ENCODE data around the gene JAK1. TPM values are rescaled to one million over a fixed set of nuclear protein-coding genes. Genes with fewer than 3 reads are reported as not detected.

The JAK1 gene
- total and polyA plus RNA-seq, 2 experiments from 2014 or later, result 24.9 to 41.3 TPM

GRCh38 chr1:64844609-64845008 is 121.7 kb downstream of the JAK1 start:
- no peaks in the 10 kb centered on the region for H3K9me3 ChIP-seq (ENCODE audit: low read depth)
- no peaks in the 10 kb centered on the region for H3K4me1 ChIP-seq (ENCODE audit: low read depth)
- no peak for TF ChIP-seq CTCF (IDR thresholded peaks at IDR 0.05; ENCODE audit: low read depth, low read length)
- H3K4me3 ChIP-seq, result no peak overlapping the region
- H3K27me3 ChIP-seq, result no peaks in the 10 kb centered on the region
- DNase-seq (ENCODE audit: low read depth in 1 of 2, low spot score in 1 of 2), result no peak
- H3K27ac ChIP-seq, result no peak overlapping the region
- H3K36me3 ChIP-seq, result peaks cover 3% of the 10 kb centered on the region

GRCh38 chr1:64844175-64844574 is 122.2 kb downstream of the JAK1 start:
- H3K36me3 ChIP-seq, result peaks cover 3% of the 10 kb centered on the region
- H3K27ac ChIP-seq, result no peak overlapping the region
- no peak for DNase-seq (ENCODE audit: low read depth in 1 of 2, low spot score in 1 of 2)
- no peaks in the 10 kb centered on the region for H3K4me1 ChIP-seq (ENCODE audit: low read depth)
- no peak for TF ChIP-seq CTCF (IDR thresholded peaks at IDR 0.05; ENCODE audit: low read depth, low read length)
- H3K9me3 ChIP-seq (ENCODE audit: low read depth), result no peaks in the 10 kb centered on the region
- no peaks in the 10 kb centered on the region for H3K27me3 ChIP-seq
- H3K4me3 ChIP-seq, result no peak overlapping the region

- H3K4me1 ChIP-seq (ENCODE audit: low read depth), result no peaks in the 10 kb centered on the region
- H3K36me3 ChIP-seq, result peaks cover 3% of the 10 kb centered on the region
- H3K27ac ChIP-seq, result no peak overlapping the region
- DNase-seq (ENCODE audit: low read depth in 1 of 2, low spot score in 1 of 2), result no peak
- no peak overlapping the region for H3K4me3 ChIP-seq
- no peaks in the 10 kb centered on the region for H3K27me3 ChIP-seq
- no peaks in the 10 kb centered on the region for H3K9me3 ChIP-seq (ENCODE audit: low read depth)
- no peak for TF ChIP-seq CTCF (IDR thresholded peaks at IDR 0.05; ENCODE audit: low read depth, low read length)
These were observed 122.7 kb downstream of the JAK1 start for GRCh38 chr1:64843675-64844074.

GRCh38 chr1:64842224-64842623 is 124.1 kb downstream of the JAK1 start:
- H3K36me3 ChIP-seq, result peaks cover 12% of the 10 kb centered on the region

GRCh38 chr1:64841330-64842065 is 124.9 kb downstream of the JAK1 start:
- Histone ChIP-seq H3K4me3 (no peak overlapping the region), H3K4me1 (ENCODE audit: low read depth) (no peaks in the 10 kb centered on the region), H3K36me3 (peaks cover 15% of the 10 kb centered on the region), H3K9me3 (ENCODE audit: low read depth) (no peaks in the 10 kb centered on the region), H3K27ac (no peak overlapping the region), H3K27me3 (no peaks in the 10 kb centered on the region)
- peak in 1 of 2 donors; percentile 29 for DNase-seq (ENCODE audit: low read depth in 1 of 2, low spot score in 1 of 2)
- no peak for TF ChIP-seq CTCF (IDR thresholded peaks at IDR 0.05; ENCODE audit: low read depth, low read length)

More at GRCh38 chr1:64842224-64842623, 124.1 kb downstream of the JAK1 start:
- no peak for TF ChIP-seq CTCF (IDR thresholded peaks at IDR 0.05; ENCODE audit: low read depth, low read length)
- Histone ChIP-seq H3K27ac (no peak overlapping the region), H3K4me1 (ENCODE audit: low read depth) (no peaks in the 10 kb centered on the region), H3K4me3 (no peak overlapping the region), H3K27me3 (no peaks in the 10 kb centered on the region), H3K9me3 (ENCODE audit: low read depth) (no peaks in the 10 kb centered on the region)
- DNase-seq (ENCODE audit: low read depth in 1 of 2, low spot score in 1 of 2), result no peak
